Uterus (tissue), 4 donors: ENCODE results near the gene SYNGR1. TPM values are rescaled to one million over a fixed set of nuclear protein-coding genes. Genes with fewer than 3 reads are reported as not detected.
A peak's percentile ranks its signal among the peaks of the same experiment; 100 is the strongest.
"Not testable (repeated sequence)": the region's sequence is repeated elsewhere in the genome, so short reads cannot be mapped to it uniquely, and the experiment has no call there.

Experiments used
- DNase-seq, 2 donors: peaks; one replicate each; pipeline ENCODE4 v3.0.0-alpha.2; 2019 to 2020
- H3K27ac ChIP-seq, 2 donors: fragments of 200-600 bp; sonication (generic); 1 replicate in 1 of 2; 2 replicates in 1 of 2; pipeline ENCODE4 v1.5.1; 2016 to 2018
- H3K27me3 ChIP-seq, 2 donors: fragments of 200-600 bp; sonication (generic); one replicate each; pipeline ENCODE4 v1.5.1; 2018 to 2019; ENCODE audit warnings: control low read depth in 1 of 2
- H3K36me3 ChIP-seq, 2 donors: fragments of 200-600 bp; sonication (generic); one replicate each; pipeline ENCODE4 v1.5.1; 2019; ENCODE audit warnings: control low read depth in 1 of 2
- H3K4me1 ChIP-seq, 2 donors: fragments of 200-600 bp; sonication (generic); one replicate each; pipeline ENCODE4 v1.5.1; 2018 to 2019; ENCODE audit warnings: control low read depth in 1 of 2
- H3K4me3 ChIP-seq, 2 donors: fragments of 200-600 bp; sonication (generic); 1 replicate in 1 of 2; 2 replicates in 1 of 2; pipeline ENCODE4 v1.5.1; 2018 to 2019; ENCODE audit warnings: mild to moderate bottlenecking in 1 of 2
- H3K9me3 ChIP-seq, 2 donors: fragments of 200-600 bp; sonication (generic); one replicate each; pipeline ENCODE4 v1.5.1; 2019; ENCODE audit warnings: control low read depth in 1 of 2
- CTCF ChIP-seq, 4 experiments: fragments of 200-600 bp in 2 of 4; fragments of 450-650 bp in 2 of 4; sonication (generic) in 2 of 4; IDR thresholded peaks; one replicate each; pipeline ENCODE4 v1.5.1; 2016 to 2019; ENCODE audit warnings: antibody characterized with exemption in 4 of 4, mild to moderate bottlenecking in 2 of 4, moderate library complexity in 1 of 4
- POLR2A ChIP-seq, 2 donors: fragments of 450-650 bp; IDR thresholded peaks; one replicate each; pipeline ENCODE4 v1.6.1; 2016; ENCODE audit warnings: antibody characterized with exemption in 2 of 2, mild to moderate bottlenecking in 1 of 2, moderate library complexity in 1 of 2
- intact Hi-C: fragments of 100-400 bp; cut with DNase I; formaldehyde crosslinking; loops from one replicate; pipeline ENCODE4 v1.15.1; 2023; ENCODE audit warnings: low total_unique reads
- total RNA-seq, 4 donors: library from RNA; depleted of rRNA in 3 of 4; stranded (reverse); fragments of >200 nt in 3 of 4; gene quantifications; one replicate each; pipeline versions ENCODE4 v1.1.0 to v1.2.4, GENCODE V29; 2014 to 2023
- donor health status: DM: yes; HTN: yes; CAD: no.

The SYNGR1 gene
- total RNA-seq, 4 donors from 2014 or later, result 12.9 to 57.9 (median 35.4) TPM

- Histone ChIP-seq H3K36me3 (no peaks in the 10 kb centered on the region), H3K9me3 (no peaks in the 10 kb centered on the region), H3K27me3 (no peaks in the 10 kb centered on the region), H3K4me3 (no peak overlapping the region), H3K4me1 (no peaks in the 10 kb centered on the region), H3K27ac (peak overlapping the region in 1 of 2 donors; percentile 82)
- TF ChIP-seq CTCF (IDR thresholded peaks at IDR 0.05) (no peak), POLR2A (IDR thresholded peaks at IDR 0.05) (no peak)
- DNase-seq, result no peak
- intact Hi-C loops, result no loop called here
These were observed 2.0 kb downstream of the SYNGR1 start for GRCh38 chr22:39351689-39352214.

DNA sequence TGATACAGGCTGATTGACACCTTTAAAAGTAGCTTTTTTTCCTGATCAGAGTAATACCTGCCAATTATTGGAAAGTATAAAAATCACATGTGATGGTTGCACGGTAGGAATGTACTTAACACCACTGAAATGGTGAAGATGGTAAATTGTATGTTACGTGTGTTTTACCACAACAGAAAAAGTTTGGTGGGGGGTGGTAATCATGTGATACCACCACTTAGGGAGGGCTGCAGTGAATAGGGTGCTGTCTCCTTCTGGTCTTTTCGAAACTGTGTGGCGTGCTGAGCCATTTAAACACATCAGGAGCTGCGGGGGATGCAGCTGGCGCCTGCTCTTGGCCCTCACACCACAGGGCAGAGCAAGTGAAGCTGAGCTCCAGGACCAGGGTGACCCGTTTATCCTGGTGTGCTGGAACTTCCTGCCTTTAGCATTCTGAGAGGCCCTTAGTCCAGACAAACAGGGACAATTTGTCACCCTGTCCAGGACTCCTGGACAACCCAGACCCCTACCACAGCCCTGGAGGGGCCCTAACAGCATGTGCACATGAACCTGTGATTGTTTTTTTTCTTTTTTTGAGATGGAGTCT is 2.6 kb downstream of the SYNGR1 start:
- intact Hi-C loops, result no loop called here
- H3K4me3 ChIP-seq, result no peak overlapping the region
- TF ChIP-seq CTCF (IDR thresholded peaks at IDR 0.05) (no peak), POLR2A (IDR thresholded peaks at IDR 0.05) (no peak)
- no peak overlapping the region for H3K27ac ChIP-seq
- no peaks in the 10 kb centered on the region for H3K36me3 ChIP-seq
- H3K9me3 ChIP-seq, result no peaks in the 10 kb centered on the region
- H3K27me3 ChIP-seq, result no peaks in the 10 kb centered on the region
- H3K4me1 ChIP-seq, result no peaks in the 10 kb centered on the region
- DNase-seq, result no peak

DNA sequence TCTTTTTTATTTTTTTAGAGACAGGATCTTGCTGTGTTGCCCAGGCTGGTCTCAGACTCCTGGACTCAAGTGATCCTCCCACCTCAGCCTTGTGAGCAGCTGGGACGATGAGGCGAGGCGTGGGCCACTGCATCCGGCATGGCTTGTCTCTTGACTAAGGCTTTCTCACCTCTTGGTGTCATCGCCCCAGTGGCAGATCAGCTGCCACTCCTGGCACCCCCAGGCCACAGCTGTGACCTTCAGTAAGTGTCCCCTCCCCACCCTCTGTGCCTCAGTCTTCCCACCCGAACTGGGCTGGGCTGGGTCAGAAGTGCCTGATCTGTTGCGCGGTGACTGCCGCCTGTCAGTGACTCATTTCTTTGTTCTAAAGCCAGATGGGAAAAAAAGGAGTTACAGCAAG is 3.6 kb downstream of the SYNGR1 start:
- no peak overlapping the region for H3K4me3 ChIP-seq
- no peak for TF ChIP-seq POLR2A (IDR thresholded peaks at IDR 0.05)
- TF ChIP-seq CTCF (IDR thresholded peaks at IDR 0.05), result no peak
- no peaks in the 10 kb centered on the region for H3K36me3 ChIP-seq
- intact Hi-C loops, result no loop called here
- no peaks in the 10 kb centered on the region for H3K9me3 ChIP-seq
- no peaks in the 10 kb centered on the region for H3K4me1 ChIP-seq
- no peak overlapping the region for H3K27ac ChIP-seq
- no peaks in the 10 kb centered on the region for H3K27me3 ChIP-seq
- DNase-seq, result no peak

DNA sequence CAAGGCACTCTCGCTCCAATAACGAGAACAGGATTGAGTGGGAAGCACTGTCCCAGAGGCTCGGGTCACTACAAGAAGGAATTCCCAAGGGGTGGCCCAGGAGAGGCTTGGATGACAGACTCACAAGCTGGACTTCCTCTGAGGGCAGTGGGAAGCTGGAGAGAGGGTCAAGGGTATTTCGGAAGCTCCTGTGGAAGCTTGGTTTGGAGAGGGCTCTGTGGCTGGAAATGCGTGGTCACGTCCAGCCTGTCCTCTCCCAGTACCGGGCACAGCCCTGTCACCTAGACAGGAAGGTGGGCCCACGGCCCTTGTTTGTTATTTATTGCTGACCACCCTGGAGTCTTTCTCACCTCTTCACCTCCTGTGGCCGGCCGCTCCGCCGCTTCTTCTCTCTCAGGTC is 5.3 kb downstream of the SYNGR1 start:
- no peaks in the 10 kb centered on the region for H3K27me3 ChIP-seq
- TF ChIP-seq CTCF (IDR thresholded peaks at IDR 0.05) (no peak), POLR2A (IDR thresholded peaks at IDR 0.05) (no peak)
- no peak for DNase-seq
- no peaks in the 10 kb centered on the region for H3K9me3 ChIP-seq
- H3K4me3 ChIP-seq, result no peak overlapping the region
- H3K4me1 ChIP-seq, result no peaks in the 10 kb centered on the region
- intact Hi-C loops, result no loop called here
- H3K27ac ChIP-seq, result no peak overlapping the region
- no peaks in the 10 kb centered on the region for H3K36me3 ChIP-seq

DNA sequence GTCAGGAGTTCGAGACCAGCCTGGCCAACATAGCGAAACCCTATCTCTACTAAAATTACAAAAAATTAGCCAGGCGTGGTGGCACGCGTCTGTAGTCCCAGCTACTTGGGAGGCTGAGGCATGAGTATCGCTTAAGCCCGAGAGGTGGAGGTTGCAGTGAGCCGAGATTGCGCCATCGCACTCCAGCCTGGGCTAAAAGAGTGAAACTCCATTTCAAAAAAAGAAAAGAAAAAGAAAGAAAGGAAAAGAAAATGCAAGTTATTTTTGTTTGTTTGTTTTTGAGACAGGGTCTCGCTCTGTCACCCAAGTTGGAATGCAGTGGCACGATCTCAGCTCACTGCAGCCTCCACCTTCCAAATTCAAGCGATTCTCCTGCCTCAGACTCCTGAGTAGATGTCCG is 6.0 kb downstream of the SYNGR1 start:
- H3K27me3 ChIP-seq, H3K9me3 ChIP-seq, H3K4me1 ChIP-seq, H3K4me3 ChIP-seq, H3K36me3 ChIP-seq, DNase-seq, H3K27ac ChIP-seq, intact Hi-C loops: not testable (repeated sequence)

GRCh38 chr22:39356464-39356863 is 6.7 kb downstream of the SYNGR1 start:
- H3K27ac ChIP-seq, result no peak overlapping the region
- no peak for TF ChIP-seq POLR2A (IDR thresholded peaks at IDR 0.05)
- no peak for TF ChIP-seq CTCF (IDR thresholded peaks at IDR 0.05)
- H3K4me1 ChIP-seq, result no peaks in the 10 kb centered on the region
- no peaks in the 10 kb centered on the region for H3K9me3 ChIP-seq
- intact Hi-C loops, result no loop called here
- no peak overlapping the region for H3K4me3 ChIP-seq
- no peaks in the 10 kb centered on the region for H3K36me3 ChIP-seq
- no peaks in the 10 kb centered on the region for H3K27me3 ChIP-seq
- DNase-seq, result no peak

DNA sequence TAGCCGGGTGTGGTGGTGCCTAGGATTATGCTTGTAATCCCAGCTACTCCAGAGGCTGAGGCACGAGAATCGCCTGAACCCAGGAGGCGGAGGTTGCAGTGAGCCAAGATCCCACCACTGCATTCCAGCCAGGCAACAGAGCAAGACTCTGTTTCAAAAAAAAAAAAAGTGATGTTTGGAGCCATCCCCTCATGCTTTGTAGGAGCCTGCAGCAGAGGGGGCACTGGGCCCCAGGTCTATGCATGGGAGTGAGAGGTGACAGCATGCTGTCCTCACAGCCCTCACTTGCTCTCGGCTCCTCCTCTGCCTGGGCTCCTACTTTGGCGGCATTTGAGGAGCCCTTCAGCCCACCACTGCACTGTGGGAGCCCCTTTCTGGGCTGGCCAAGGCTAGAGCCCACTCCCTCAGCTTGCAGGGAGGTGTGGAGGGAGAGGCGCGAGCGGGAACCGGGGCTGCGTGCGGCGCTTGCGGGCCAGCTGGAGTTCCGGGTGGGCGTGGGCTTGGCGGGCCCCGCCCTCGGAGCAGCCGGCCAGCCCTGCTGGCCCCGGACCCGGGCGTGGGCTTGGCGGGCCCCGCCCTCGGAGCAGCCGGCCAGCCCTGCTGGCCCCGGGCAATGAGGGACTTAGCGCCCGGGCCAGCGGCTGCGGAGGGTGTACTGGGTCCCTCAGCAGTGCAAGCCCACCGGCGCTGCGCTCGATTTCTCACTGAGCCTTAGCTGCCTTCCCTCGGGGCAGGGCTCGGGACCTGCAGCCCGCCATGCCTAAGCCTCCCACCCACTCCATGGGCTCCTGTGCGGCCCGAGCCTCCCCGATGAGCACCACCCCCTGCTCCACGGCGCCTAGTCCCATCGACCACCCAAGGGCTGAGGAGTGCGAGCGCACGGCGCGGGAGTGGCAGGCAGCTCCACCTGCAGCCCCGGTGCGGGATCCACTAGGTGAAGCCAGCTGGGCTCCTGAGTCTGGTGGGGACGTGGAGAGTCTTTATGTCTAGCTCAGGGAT is 7.6 kb downstream of the SYNGR1 start:
- H3K4me1 ChIP-seq, H3K36me3 ChIP-seq, H3K4me3 ChIP-seq, intact Hi-C loops, DNase-seq, H3K27ac ChIP-seq, H3K27me3 ChIP-seq, H3K9me3 ChIP-seq: not testable (repeated sequence)
